Stomach (tissue), 9 donors: ENCODE measurements around the gene GTSF1L. TPM values are rescaled to one million over a fixed set of nuclear protein-coding genes. Genes with fewer than 3 reads are reported as not detected.
A peak's percentile ranks its signal among the peaks of the same experiment; 100 is the strongest.

ENCODE experiments used
- DNase-seq, 2 donors: peaks; one replicate each; pipeline versions ENCODE4 v3.0.0 to v3.0.0-alpha.2; 2013 to 2019
- H3K27ac ChIP-seq, 5 donors: fragments of 200-600 bp in 4 of 5; sonication (generic) in 4 of 5; one replicate each; pipeline ENCODE4 v1.5.1; 2013 to 2019; ENCODE audit warnings: mild to moderate bottlenecking in 1 of 5, moderate library complexity in 1 of 5
- H3K27me3 ChIP-seq, 3 donors: fragments of 200-600 bp; sonication (generic); one replicate each; pipeline ENCODE4 v1.5.1; 2017 to 2019; ENCODE audit warnings: mixed run types in 1 of 3
- H3K36me3 ChIP-seq, 4 donors: fragments of 200-600 bp; sonication (generic); 1 replicate in 3 of 4; 2 replicates in 1 of 4; pipeline ENCODE4 v1.5.1; 2016 to 2019
- H3K4me1 ChIP-seq, 4 donors: fragments of 200-600 bp; sonication (generic); one replicate each; pipeline ENCODE4 v1.5.1; 2016 to 2019
- H3K4me3 ChIP-seq, 4 donors: fragments of 200-600 bp; sonication (generic) in 3 of 4; one replicate each; pipeline ENCODE4 v1.5.1; 2016 to 2019; ENCODE audit warnings: mild to moderate bottlenecking in 1 of 4
- H3K9me3 ChIP-seq, 4 donors: fragments of 200-600 bp; sonication (generic); one replicate each; pipeline ENCODE4 v1.5.1; 2016 to 2019
- EP300 ChIP-seq: sonication (generic); formaldehyde crosslinking; IDR thresholded peaks from one replicate; pipeline ENCODE4 v1.6.1; 2017; ENCODE audit warnings: antibody characterized with exemption
- POLR2A ChIP-seq, 4 donors: fragments of 450-650 bp; IDR thresholded peaks; one replicate each; pipeline ENCODE4 v1.6.1; 2016; ENCODE audit warnings: antibody characterized with exemption in 4 of 4, control low read depth in 2 of 4, mild to moderate bottlenecking in 1 of 4, moderate library complexity in 1 of 4
- POLR2AphosphoS5 ChIP-seq, 3 donors: sonication (generic); formaldehyde crosslinking; IDR thresholded peaks; one replicate each; pipeline ENCODE4 v1.6.1; 2016; ENCODE audit warnings: antibody characterized with exemption in 3 of 3
- WGBS, 5 donors: extraction: QIAGEN DNeasy Blood & Tissue Kit in 3 of 5; methylation state at CpG; one replicate each; pipeline versions ENCODE4 v1.1.5 to v1.1.7; 2013 to 2018; 5-methylcytosine and 5-hydroxymethylcytosine counted together
- intact Hi-C: fragments of 100-400 bp; cut with DNase I; formaldehyde crosslinking; loops from one replicate; pipeline ENCODE4 v1.15.1; 2023; ENCODE audit warnings: low total_unique reads
- polyA plus RNA-seq, 3 donors: library from polyadenylated mRNA; stranded (reverse); fragments of 200-250 nt; gene quantifications; one replicate each; pipeline ENCODE4 v1.2.3, GENCODE V29; 2013
- total RNA-seq, 5 donors: library from RNA; depleted of rRNA; stranded (reverse); fragments of >200 nt; gene quantifications; one replicate each; pipeline versions ENCODE4 v1.1.0 to v1.2.3, GENCODE V29; 2014 to 2016
- TF ChIP-seq, protein P1 (sequence below), 7 experiments: fragments of 450-650 bp in 4 of 7; fragments of 200-600 bp in 3 of 7; sonication (generic) in 3 of 7; IDR thresholded peaks; one replicate each; pipeline ENCODE4 v1.5.1; 2016 to 2019; ENCODE audit warnings: antibody characterized with exemption in 7 of 7, control low read depth in 2 of 7, mild to moderate bottlenecking in 1 of 7
- donor health status: healthy with polysubstance abuse.
- donor health status: Bipolar disorder and iron deficiency.
- donor health status: healthy.

The GTSF1L gene
- total and polyA plus RNA-seq, 8 donors = not detected

GRCh38 chr20:43749734-43750294, 23.0 kb upstream of the GTSF1L start:
- Histone ChIP-seq H3K27ac (no peak overlapping the region), H3K27me3 (peaks cover 0 to 39% (median 4%) of the 10 kb centered on the region in 3 donors), H3K36me3 (no peaks in the 10 kb centered on the region), H3K9me3 (no peaks in the 10 kb centered on the region), H3K4me1 (peaks cover 0 to 55% (median 14%) of the 10 kb centered on the region in 4 donors), H3K4me3 (no peak overlapping the region)
- TF ChIP-seq EP300 = no peak
- TF ChIP-seq, protein P1, sequence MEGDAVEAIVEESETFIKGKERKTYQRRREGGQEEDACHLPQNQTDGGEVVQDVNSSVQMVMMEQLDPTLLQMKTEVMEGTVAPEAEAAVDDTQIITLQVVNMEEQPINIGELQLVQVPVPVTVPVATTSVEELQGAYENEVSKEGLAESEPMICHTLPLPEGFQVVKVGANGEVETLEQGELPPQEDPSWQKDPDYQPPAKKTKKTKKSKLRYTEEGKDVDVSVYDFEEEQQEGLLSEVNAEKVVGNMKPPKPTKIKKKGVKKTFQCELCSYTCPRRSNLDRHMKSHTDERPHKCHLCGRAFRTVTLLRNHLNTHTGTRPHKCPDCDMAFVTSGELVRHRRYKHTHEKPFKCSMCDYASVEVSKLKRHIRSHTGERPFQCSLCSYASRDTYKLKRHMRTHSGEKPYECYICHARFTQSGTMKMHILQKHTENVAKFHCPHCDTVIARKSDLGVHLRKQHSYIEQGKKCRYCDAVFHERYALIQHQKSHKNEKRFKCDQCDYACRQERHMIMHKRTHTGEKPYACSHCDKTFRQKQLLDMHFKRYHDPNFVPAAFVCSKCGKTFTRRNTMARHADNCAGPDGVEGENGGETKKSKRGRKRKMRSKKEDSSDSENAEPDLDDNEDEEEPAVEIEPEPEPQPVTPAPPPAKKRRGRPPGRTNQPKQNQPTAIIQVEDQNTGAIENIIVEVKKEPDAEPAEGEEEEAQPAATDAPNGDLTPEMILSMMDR (IDR thresholded peaks at IDR 0.05) = peak in 6 of 7 experiments; percentile 72 to 100 (median 97)
- TF ChIP-seq POLR2A (IDR thresholded peaks at IDR 0.05) = no peak
- no peak for TF ChIP-seq POLR2AphosphoS5 (IDR thresholded peaks at IDR 0.05)
- WGBS, 5 donors = 9 to 19% (median 9%) methylated on average over 13 to 23 of the region's 23 CpGs
- intact Hi-C loops = loop anchor here (5.0 kb wide), 2 partner anchors 327 to 337 kb away; no protein-coding TSS in a partner anchor
- DNase-seq = peak; percentile 82 to 88

GRCh38 chr20:43748274-43748673, 21.5 kb upstream of the GTSF1L start:
- TF ChIP-seq POLR2A (IDR thresholded peaks at IDR 0.05) = no peak
- Histone ChIP-seq H3K9me3 (no peaks in the 10 kb centered on the region), H3K4me3 (no peak overlapping the region), H3K27me3 (peaks cover 0 to 54% (median 4%) of the 10 kb centered on the region in 3 donors), H3K4me1 (peaks cover 0 to 59% (median 14%) of the 10 kb centered on the region in 4 donors), H3K36me3 (no peaks in the 10 kb centered on the region), H3K27ac (no peak overlapping the region)
- WGBS, 5 donors = 86 to 95% (median 88%) methylated on average over 1 of the region's 1 CpG
- intact Hi-C loops = loop anchor here (5.0 kb wide), 1 partner anchor 329 kb away; no protein-coding TSS in a partner anchor
- DNase-seq = no peak

- H3K36me3 ChIP-seq = no peaks in the 10 kb centered on the region
- intact Hi-C loops = loop anchor here (5.0 kb wide), 1 partner anchor 331 kb away; no protein-coding TSS in a partner anchor
- peaks cover 0 to 57% (median 4%) of the 10 kb centered on the region in 3 donors for H3K27me3 ChIP-seq
- no peak overlapping the region for H3K27ac ChIP-seq
- H3K4me1 ChIP-seq = peaks cover 0 to 43% (median 12%) of the 10 kb centered on the region in 4 donors
- peak in 1 of 2 donors; percentile 20 for DNase-seq
- no peak overlapping the region for H3K4me3 ChIP-seq
- TF ChIP-seq EP300 = no peak
- TF ChIP-seq POLR2AphosphoS5 (IDR thresholded peaks at IDR 0.05) = no peak
- TF ChIP-seq POLR2A (IDR thresholded peaks at IDR 0.05) = no peak
- TF ChIP-seq, protein P1 (IDR thresholded peaks at IDR 0.05) = no peak
- no peaks in the 10 kb centered on the region for H3K9me3 ChIP-seq
- 25 to 42% (median 31%) methylated on average over 9 to 12 of the region's 12 CpGs for WGBS, 5 donors
Observed at GRCh38 chr20:43746344-43747137, 19.7 kb upstream of the GTSF1L start.

GRCh38 chr20:43744966-43745730, 18.3 kb upstream of the GTSF1L start:
- 33 to 40% (median 34%) methylated on average over 12 of the region's 12 CpGs for WGBS, 5 donors
- no peak overlapping the region for H3K4me3 ChIP-seq
- peak; percentile 40 to 65 for DNase-seq
- no peak overlapping the region for H3K27ac ChIP-seq
- H3K9me3 ChIP-seq = no peaks in the 10 kb centered on the region
- peaks cover 0 to 53% (median 4%) of the 10 kb centered on the region in 3 donors for H3K27me3 ChIP-seq
- intact Hi-C loops = loop anchor here (5.0 kb wide), 1 partner anchor 332 kb away; no protein-coding TSS in a partner anchor
- H3K36me3 ChIP-seq = no peaks in the 10 kb centered on the region
- peaks cover 0 to 37% (median 12%) of the 10 kb centered on the region in 4 donors for H3K4me1 ChIP-seq
- TF ChIP-seq EP300 (no peak), POLR2AphosphoS5 (IDR thresholded peaks at IDR 0.05) (no peak), POLR2A (IDR thresholded peaks at IDR 0.05) (no peak)
- TF ChIP-seq, protein P1 (IDR thresholded peaks at IDR 0.05) = no peak
